ENCODE results near the gene NUDT3. TPM values are rescaled to one million over a fixed set of nuclear protein-coding genes. Genes with fewer than 3 reads are reported as not detected.

Gene NUDT3
- total and polyA plus RNA-seq, 9 donors = 16.0 to 60.7 (median 50.2) TPM

GRCh38 chr6:34281702-34282334, 110.7 kb downstream of the NUDT3 start:
- no peak overlapping the region for H3K27ac ChIP-seq
- no peaks in the 10 kb centered on the region for H3K27me3 ChIP-seq
- H3K4me3 ChIP-seq = no peak overlapping the region
- 78 to 85% (median 83%) methylated on average over 6 of the region's 6 CpGs for WGBS, 3 donors
- no peaks in the 10 kb centered on the region for H3K4me1 ChIP-seq (ENCODE audit: insufficient read depth)
- TF ChIP-seq EP300 (IDR thresholded peaks at IDR 0.05) = no peak
- TF ChIP-seq POLR2A (IDR thresholded peaks at IDR 0.05) = no peak
- TF ChIP-seq, protein P1, sequence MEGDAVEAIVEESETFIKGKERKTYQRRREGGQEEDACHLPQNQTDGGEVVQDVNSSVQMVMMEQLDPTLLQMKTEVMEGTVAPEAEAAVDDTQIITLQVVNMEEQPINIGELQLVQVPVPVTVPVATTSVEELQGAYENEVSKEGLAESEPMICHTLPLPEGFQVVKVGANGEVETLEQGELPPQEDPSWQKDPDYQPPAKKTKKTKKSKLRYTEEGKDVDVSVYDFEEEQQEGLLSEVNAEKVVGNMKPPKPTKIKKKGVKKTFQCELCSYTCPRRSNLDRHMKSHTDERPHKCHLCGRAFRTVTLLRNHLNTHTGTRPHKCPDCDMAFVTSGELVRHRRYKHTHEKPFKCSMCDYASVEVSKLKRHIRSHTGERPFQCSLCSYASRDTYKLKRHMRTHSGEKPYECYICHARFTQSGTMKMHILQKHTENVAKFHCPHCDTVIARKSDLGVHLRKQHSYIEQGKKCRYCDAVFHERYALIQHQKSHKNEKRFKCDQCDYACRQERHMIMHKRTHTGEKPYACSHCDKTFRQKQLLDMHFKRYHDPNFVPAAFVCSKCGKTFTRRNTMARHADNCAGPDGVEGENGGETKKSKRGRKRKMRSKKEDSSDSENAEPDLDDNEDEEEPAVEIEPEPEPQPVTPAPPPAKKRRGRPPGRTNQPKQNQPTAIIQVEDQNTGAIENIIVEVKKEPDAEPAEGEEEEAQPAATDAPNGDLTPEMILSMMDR (IDR thresholded peaks at IDR 0.05) = no peak
- no peaks in the 10 kb centered on the region for H3K36me3 ChIP-seq
- DNase-seq = no peak
- intact Hi-C loops (cut with DNase I) = no loop called here
- no peaks in the 10 kb centered on the region for H3K9me3 ChIP-seq

DNA sequence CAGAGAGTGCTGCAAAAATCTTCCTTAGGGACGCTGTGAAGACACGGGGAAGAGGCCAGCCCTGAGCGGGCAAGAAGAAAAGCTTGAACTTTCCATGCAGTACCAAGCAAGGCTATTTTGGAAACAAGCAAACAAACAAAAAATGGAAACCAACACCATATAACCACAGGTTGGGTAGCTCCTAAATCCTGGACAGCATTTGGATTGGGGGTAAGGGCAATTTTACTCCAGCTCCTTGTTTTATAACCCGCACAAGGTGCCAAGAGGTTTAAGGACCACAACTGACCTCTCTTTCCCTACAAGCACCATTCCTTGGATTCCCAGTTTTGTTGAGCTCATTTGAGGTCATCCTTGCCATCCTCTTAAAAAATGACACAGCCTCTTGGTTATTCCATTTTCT, 112.3 kb downstream of the NUDT3 start:
- no peak overlapping the region for H3K4me3 ChIP-seq
- 91 to 96% (median 95%) methylated on average over 4 of the region's 4 CpGs for WGBS, 3 donors
- no peak overlapping the region for H3K27ac ChIP-seq
- no peaks in the 10 kb centered on the region for H3K36me3 ChIP-seq
- H3K4me1 ChIP-seq (ENCODE audit: insufficient read depth) = no peaks in the 10 kb centered on the region
- intact Hi-C loops (cut with DNase I) = no loop called here
- no peak for DNase-seq
- TF ChIP-seq POLR2A (IDR thresholded peaks at IDR 0.05) = no peak
- TF ChIP-seq, protein P1 (IDR thresholded peaks at IDR 0.05) = no peak
- no peak for TF ChIP-seq EP300 (IDR thresholded peaks at IDR 0.05)
- H3K27me3 ChIP-seq = no peaks in the 10 kb centered on the region
- H3K9me3 ChIP-seq = no peaks in the 10 kb centered on the region

- Histone ChIP-seq H3K4me3 (no peak overlapping the region), H3K4me1 (ENCODE audit: insufficient read depth) (no peaks in the 10 kb centered on the region), H3K9me3 (no peaks in the 10 kb centered on the region), H3K36me3 (no peaks in the 10 kb centered on the region), H3K27ac (no peak overlapping the region), H3K27me3 (no peaks in the 10 kb centered on the region)
- 94 to 97% (median 96%) methylated on average over 5 of the region's 5 CpGs for WGBS, 3 donors
- intact Hi-C loops (cut with DNase I) = no loop called here
- DNase-seq = no peak
- TF ChIP-seq, protein P1 (IDR thresholded peaks at IDR 0.05) = no peak
- TF ChIP-seq POLR2A (IDR thresholded peaks at IDR 0.05) (no peak), EP300 (IDR thresholded peaks at IDR 0.05) (no peak)
Observed at GRCh38 chr6:34278833-34279232, 113.6 kb downstream of the NUDT3 start.

DNA sequence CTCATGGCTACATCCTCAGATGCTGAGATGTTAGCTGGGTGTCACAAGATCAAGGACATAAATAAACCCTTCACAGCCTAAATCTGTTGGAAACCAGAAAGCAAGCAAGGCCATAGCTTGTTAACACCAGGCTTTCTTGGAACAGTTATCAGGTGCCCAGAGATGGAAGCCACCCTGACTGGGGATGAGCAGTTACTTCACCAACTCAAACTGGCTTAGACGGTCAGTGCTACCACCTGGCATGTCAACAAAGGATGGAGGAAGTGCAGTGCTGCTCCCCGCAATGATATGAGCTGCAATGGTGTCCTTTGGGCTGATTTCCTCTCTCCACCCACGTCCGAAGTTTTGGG, 114.7 kb downstream of the NUDT3 start:
- intact Hi-C loops (cut with DNase I) = no loop called here
- H3K4me1 ChIP-seq (ENCODE audit: insufficient read depth) = no peaks in the 10 kb centered on the region
- 86 to 93% (median 89%) methylated on average over 4 of the region's 4 CpGs for WGBS, 3 donors
- no peak for DNase-seq
- no peak overlapping the region for H3K4me3 ChIP-seq
- no peaks in the 10 kb centered on the region for H3K36me3 ChIP-seq
- H3K9me3 ChIP-seq = no peaks in the 10 kb centered on the region
- TF ChIP-seq EP300 (IDR thresholded peaks at IDR 0.05) (no peak), POLR2A (IDR thresholded peaks at IDR 0.05) (no peak)
- TF ChIP-seq, protein P1 (IDR thresholded peaks at IDR 0.05) = no peak
- H3K27ac ChIP-seq = no peak overlapping the region
- H3K27me3 ChIP-seq = no peaks in the 10 kb centered on the region

Data from ovary (tissue), 9 donors.